Measurements from ENCODE around the gene KIF4B. TPM values are rescaled to one million over a fixed set of nuclear protein-coding genes. Genes with fewer than 3 reads are reported as not detected.
A peak's percentile ranks its signal among the peaks of the same experiment; 100 is the strongest.

Gene KIF4B
- total and polyA plus RNA-seq, 2 of the 13 experiments (the other 11 are each of a cell fraction or from before 2014, with no cell fraction given), result 0.04 TPM; not detected in 1

DNA sequence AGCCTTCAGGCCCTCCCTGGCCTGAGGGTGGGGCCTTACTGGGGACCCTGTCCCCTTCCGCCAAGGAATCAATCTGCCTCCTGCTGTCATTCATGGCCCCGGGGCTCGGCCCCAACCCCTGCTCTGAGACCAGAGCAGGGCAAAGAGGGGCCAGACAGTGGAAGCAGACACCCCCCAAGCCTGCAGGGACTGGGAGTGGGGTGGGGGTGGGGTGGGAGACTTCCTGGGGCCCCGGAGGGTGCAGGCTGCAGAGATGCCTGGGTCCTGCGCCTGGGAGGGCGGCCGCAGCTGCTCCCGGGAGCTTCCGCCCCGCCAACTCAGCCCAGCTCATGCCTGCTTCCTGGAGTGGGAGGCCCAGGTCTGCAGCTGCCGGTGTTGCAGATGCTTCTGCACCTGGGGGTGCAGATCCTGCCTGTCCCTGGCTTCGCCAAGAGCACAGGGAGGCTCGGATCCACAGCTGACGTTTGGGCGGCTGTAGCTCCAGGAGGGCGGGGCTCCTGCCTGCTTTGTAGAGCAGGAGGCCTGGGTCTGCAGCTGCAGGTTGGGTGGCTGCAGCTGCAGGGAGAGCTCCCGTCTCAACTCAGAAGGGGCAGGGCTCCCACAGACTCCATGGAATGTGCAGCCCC lies 6.2 kb downstream of the KIF4B start (continued):
- TF ChIP-seq ZNF274 (CRISPR knock-in tag; IDR thresholded peaks at IDR 0.05), result 0 out of 2 replicates have a peak, but pooled peaks have one; percentile 56
- no peak for TF ChIP-seq NONO (IDR thresholded peaks at IDR 0.05)
- no peak for TF ChIP-seq NONO (CRISPR knock-in tag; conservative IDR thresholded peaks at IDR 0.05)
- TF ChIP-seq, protein P1, sequence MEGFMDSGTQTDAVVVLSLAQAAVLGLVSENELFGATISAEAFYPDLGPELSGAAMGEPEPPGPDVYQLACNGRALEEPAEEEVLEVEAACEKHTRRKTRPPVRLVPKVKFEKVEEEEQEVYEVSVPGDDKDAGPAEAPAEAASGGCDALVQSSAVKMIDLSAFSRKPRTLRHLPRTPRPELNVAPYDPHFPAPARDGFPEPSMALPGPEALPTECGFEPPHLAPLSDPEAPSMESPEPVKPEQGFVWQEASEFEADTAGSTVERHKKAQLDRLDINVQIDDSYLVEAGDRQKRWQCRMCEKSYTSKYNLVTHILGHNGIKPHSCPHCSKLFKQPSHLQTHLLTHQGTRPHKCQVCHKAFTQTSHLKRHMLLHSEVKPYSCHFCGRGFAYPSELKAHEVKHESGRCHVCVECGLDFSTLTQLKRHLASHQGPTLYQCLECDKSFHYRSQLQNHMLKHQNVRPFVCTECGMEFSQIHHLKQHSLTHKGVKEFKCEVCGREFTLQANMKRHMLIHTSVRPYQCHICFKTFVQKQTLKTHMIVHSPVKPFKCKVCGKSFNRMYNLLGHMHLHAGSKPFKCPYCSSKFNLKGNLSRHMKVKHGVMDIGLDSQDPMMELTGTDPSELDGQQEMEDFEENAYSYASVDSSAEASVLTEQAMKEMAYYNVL (CRISPR knock-in tag; IDR thresholded peaks at IDR 0.05; ENCODE audit: borderline replicate concordance), result no peak
- no peak for TF ChIP-seq PAX8 (CRISPR knock-in tag; IDR thresholded peaks at IDR 0.05; ENCODE audit: borderline replicate concordance)
- no peak for TF ChIP-seq ZEB1 (IDR thresholded peaks at IDR 0.05; ENCODE audit: insufficient replicate concordance, low read depth)
- TF ChIP-seq ZIK1 (CRISPR knock-in tag; IDR thresholded peaks at IDR 0.05; ENCODE audit: borderline replicate concordance, low read depth), result no peak
- TF ChIP-seq DNMT1 (CRISPR knock-in tag; IDR thresholded peaks at IDR 0.05), result 0 out of 2 replicates have a peak, but pooled peaks have one; percentile 33
- no peak for TF ChIP-seq GLI4 (CRISPR knock-in tag; IDR thresholded peaks at IDR 0.05; ENCODE audit: borderline replicate concordance)
- peak; percentile 85 for TF ChIP-seq ZNF292 (CRISPR knock-in tag; IDR thresholded peaks at IDR 0.05; ENCODE audit: borderline replicate concordance, low read depth)
- TF ChIP-seq, protein P2, sequence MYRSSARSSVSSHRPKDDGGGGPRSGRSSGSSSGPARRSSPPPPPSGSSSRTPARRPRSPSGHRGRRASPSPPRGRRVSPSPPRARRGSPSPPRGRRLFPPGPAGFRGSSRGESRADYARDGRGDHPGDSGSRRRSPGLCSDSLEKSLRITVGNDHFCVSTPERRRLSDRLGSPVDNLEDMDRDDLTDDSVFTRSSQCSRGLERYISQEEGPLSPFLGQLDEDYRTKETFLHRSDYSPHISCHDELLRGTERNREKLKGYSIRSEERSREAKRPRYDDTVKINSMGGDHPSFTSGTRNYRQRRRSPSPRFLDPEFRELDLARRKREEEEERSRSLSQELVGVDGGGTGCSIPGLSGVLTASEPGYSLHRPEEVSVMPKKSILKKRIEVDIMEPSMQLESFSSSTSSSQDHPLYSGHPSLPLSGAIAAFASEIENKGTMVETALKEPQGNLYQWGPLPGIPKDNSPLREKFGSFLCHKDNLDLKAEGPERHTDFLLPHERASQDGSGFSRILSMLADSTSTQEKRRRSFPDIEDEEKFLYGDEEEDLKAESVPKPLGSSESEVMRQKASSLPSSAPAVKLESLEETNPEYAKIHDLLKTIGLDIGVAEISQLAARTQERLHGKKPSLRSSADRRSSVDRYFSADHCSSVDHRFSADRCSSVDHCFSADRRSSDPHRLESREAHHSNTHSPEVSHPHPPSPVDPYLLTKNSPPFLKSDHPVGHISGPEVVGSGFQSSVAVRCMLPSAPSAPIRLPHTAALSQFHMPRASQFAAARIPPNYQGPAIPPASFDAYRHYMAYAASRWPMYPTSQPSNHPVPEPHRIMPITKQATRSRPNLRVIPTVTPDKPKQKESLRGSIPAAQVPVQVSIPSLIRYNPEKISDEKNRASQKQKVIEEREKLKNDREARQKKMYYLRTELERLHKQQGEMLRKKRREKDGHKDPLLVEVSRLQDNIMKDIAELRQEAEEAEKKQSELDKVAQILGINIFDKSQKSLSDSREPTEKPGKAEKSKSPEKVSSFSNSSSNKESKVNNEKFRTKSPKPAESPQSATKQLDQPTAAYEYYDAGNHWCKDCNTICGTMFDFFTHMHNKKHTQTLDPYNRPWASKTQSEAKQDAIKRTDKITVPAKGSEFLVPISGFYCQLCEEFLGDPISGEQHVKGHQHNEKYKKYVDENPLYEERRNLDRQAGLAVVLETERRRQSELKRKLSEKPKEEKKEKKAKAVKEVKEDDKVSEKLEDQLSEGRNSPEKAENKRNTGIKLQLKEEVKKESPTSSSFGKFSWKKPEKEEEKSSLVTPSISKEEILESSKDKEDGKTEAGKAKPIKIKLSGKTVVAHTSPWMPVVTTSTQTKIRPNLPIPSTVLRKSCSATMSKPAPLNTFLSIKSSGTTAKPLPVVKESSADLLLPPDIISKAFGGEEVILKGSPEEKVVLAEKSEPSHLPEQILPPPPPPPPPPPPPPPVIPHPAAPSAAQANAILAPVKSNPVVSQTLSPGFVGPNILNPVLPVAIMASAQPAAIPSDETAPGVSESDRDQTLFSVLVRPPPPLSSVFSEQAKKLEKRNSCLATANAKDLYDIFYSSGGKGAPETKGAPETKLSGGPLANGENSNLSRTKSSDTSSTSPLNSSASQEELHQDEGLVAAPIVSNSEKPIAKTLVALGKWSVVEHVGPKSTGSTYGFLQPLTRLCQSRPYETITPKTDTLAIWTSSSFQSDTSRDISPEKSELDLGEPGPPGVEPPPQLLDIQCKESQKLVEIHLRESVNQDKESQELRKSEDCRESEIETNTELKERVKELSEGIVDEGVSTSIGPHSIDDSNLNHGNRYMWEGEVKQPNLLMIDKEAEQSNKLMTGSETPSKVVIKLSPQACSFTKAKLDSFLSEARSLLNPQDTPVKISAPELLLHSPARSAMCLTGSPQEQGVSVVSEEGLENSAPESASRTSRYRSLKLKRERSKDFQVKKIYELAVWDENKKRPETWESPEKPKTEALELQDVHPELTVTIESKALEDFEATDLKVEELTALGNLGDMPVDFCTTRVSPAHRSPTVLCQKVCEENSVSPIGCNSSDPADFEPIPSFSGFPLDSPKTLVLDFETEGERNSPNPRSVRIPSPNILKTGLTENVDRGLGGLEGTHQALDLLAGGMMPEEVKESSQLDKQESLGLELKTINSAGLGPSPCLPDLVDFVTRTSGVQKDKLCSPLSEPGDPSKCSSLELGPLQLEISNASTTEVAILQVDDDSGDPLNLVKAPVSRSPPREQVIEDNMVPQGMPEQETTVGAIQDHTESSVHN (CRISPR knock-in tag; IDR thresholded peaks at IDR 0.05), result no peak
- TF ChIP-seq PLSCR1 (CRISPR knock-in tag; IDR thresholded peaks at IDR 0.05; ENCODE audit: borderline replicate concordance), result no peak
- TF ChIP-seq, protein P3, sequence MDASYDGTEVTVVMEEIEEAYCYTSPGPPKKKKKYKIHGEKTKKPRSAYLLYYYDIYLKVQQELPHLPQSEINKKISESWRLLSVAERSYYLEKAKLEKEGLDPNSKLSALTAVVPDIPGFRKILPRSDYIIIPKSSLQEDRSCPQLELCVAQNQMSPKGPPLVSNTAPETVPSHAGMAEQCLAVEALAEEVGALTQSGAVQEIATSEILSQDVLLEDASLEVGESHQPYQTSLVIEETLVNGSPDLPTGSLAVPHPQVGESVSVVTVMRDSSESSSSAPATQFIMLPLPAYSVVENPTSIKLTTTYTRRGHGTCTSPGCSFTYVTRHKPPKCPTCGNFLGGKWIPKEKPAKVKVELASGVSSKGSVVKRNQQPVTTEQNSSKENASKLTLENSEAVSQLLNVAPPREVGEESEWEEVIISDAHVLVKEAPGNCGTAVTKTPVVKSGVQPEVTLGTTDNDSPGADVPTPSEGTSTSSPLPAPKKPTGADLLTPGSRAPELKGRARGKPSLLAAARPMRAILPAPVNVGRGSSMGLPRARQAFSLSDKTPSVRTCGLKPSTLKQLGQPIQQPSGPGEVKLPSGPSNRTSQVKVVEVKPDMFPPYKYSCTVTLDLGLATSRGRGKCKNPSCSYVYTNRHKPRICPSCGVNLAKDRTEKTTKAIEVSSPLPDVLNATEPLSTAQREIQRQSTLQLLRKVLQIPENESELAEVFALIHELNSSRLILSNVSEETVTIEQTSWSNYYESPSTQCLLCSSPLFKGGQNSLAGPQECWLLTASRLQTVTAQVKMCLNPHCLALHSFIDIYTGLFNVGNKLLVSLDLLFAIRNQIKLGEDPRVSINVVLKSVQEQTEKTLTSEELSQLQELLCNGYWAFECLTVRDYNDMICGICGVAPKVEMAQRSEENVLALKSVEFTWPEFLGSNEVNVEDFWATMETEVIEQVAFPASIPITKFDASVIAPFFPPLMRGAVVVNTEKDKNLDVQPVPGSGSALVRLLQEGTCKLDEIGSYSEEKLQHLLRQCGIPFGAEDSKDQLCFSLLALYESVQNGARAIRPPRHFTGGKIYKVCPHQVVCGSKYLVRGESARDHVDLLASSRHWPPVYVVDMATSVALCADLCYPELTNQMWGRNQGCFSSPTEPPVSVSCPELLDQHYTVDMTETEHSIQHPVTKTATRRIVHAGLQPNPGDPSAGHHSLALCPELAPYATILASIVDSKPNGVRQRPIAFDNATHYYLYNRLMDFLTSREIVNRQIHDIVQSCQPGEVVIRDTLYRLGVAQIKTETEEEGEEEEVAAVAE (CRISPR knock-in tag; IDR thresholded peaks at IDR 0.05; ENCODE audit: borderline replicate concordance), result no peak

All from HepG2 (cell line).